ENCODE data around the gene ARHGAP15.

Gene ARHGAP15

DNA sequence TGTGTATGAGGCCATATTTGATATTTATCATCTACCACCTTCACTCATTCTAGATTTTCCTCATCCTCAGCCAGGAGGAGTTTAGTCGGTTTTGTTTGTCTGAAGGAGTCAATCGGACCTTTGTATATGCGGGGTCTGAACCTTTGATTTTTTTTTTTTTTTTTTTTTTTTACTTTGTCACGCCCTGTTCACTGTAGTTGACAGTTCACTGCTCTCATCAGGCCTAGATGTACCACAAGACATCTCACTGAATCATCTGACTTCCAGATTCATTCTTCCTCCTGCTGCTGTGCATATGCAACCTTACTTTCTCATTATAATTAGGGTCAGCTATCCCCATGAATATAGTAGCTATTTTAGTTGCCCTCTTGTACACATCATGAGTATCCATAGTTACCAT is 133.2 kb downstream of the ARHGAP15 start:
- no peak for DNase-seq (ENCODE audit: low spot score)

- DNase-seq (ENCODE audit: low spot score) = peak; percentile 1
These were observed 133.9 kb downstream of the ARHGAP15 start for GRCh38 chr2:143263066-143263625.

- no peak for DNase-seq (ENCODE audit: low spot score)
These were observed 135.6 kb downstream of the ARHGAP15 start for GRCh38 chr2:143264851-143265250.

DNA sequence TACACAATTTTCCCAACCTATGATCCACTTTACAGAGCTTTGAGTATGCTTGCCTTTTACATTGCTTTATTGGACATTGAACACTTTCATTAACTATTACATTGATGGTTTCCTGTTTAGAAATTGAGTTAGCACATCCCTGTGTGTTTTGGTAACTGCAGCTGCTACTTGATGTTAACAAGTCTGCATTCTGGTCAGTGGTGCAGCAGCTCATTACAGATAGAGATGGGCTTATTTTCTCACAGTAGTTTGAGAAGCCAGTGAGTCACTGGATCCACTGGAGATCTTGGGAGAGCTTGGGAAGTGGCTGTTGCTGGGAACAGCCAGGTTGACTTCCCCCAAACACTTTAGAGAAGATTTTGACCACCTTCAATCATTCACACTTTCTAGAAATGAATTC is 150.5 kb downstream of the ARHGAP15 start:
- DNase-seq (ENCODE audit: low spot score) = no peak

GRCh38 chr2:143280097-143280757 is 151.0 kb downstream of the ARHGAP15 start:
- DNase-seq (ENCODE audit: low spot score) = no peak

GRCh38 chr2:143282684-143283083 is 153.5 kb downstream of the ARHGAP15 start:
- no peak for DNase-seq (ENCODE audit: low spot score)

- DNase-seq (ENCODE audit: low spot score) = peak; percentile 61
These were observed 155.0 kb downstream of the ARHGAP15 start for GRCh38 chr2:143284087-143284675.

DNA sequence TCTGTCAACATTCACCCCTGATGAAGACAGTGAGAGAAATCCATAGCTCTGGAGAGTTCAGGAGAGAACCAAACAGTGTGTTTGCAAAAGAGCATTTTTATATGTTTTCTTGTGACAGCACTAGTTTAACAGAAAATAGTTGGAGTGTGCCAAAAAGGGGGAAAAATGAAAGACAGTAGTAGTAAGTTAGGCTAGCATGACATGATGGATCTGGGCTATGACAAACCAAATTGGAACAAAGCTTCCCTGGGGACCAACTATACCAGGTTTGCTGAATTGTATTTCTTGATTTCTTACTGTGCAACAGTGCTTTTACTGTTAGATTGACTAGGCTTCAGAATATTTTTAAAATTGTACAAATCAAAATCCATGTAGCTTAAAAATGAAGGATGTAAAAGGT is 159.8 kb downstream of the ARHGAP15 start:
- DNase-seq (ENCODE audit: low spot score) = no peak

- DNase-seq (ENCODE audit: low spot score) = no peak
These were observed 161.0 kb downstream of the ARHGAP15 start for GRCh38 chr2:143290221-143290620.

GRCh38 chr2:143294068-143294467 is 164.8 kb downstream of the ARHGAP15 start:
- no peak for DNase-seq (ENCODE audit: low spot score)

DNA sequence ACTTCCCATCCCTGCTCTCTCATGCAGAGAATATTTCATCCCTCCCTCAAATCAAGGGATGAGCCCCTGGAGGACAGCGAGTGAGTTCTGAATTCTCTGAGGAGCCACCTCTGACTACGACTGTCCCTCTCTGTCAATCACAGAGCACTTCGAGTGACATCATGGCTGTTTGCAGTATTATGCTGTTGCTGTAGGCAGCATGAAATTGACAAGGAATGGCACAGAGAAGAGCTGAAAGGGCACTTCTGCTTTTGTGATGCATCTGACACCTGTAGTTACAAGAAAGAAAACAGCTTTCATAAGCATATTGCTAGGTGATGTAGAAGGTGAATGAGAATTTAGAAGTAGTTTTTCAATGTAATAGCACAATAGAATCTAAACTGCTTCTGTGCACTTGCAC is 166.9 kb downstream of the ARHGAP15 start:
- DNase-seq (ENCODE audit: low spot score) = no peak

DNA sequence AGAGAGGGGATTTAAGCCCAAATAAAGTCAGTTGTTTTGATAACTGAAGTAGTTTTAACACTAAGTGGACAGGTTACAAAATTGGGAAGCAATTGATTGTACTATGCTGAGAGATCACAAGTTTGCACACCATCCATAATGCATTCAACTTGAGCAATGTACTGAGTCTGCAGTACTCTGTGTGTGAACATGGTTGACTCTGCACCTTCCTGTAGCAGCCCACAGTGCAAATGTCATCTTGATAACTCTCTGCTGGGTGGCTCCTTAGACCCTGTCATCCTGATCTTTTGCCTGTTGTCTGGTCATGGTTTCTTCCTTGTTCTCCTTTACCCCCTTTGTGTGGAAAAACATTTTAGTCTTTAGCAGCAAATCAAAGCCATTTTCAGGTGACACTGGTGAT is 168.0 kb downstream of the ARHGAP15 start:
- no peak for DNase-seq (ENCODE audit: low spot score)

- no peak for DNase-seq (ENCODE audit: low spot score)
These were observed 171.3 kb downstream of the ARHGAP15 start for GRCh38 chr2:143300536-143300935.

DNA sequence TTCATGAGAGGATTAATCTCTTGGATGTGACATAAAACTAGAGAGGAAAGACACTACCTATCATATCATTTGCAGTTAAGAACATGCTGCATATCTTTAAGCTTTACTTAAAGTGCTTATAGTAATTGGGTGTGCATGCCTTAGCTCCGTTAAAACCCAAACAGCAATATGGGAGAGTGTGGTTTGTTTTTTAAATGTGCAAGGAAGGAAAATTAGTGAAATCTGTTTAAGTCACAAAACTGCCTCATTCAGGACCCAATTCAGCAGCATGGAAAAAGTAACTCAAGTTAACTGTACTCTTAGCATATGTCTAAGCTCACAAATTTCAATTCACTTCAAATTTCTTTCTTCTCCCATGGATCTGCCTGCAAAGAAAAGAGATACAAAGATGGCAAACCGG is 182.2 kb downstream of the ARHGAP15 start:
- DNase-seq (ENCODE audit: low spot score) = no peak

- no peak for DNase-seq (ENCODE audit: low spot score)
These were observed 183.2 kb downstream of the ARHGAP15 start for GRCh38 chr2:143312441-143312840.

DNA sequence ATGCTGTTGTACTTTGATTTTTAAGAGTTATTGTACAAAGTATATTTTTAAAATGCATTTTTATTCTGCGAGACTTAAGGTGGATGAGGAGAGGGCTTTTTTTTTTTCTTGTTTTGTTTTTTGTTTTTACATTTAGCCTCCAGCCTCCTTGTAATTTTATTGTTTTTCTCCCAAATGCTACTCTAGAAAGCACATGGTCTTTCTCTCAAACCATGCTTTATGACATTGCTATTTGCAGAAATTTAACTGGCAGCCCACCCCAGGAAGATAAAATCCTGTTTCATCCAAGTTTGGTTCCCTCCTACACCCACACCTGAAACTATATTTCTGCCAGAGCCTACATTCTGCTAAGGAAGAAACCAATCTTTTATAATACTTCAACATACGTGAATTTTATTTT is 184.6 kb downstream of the ARHGAP15 start:
- DNase-seq (ENCODE audit: low spot score) = no peak

DNA sequence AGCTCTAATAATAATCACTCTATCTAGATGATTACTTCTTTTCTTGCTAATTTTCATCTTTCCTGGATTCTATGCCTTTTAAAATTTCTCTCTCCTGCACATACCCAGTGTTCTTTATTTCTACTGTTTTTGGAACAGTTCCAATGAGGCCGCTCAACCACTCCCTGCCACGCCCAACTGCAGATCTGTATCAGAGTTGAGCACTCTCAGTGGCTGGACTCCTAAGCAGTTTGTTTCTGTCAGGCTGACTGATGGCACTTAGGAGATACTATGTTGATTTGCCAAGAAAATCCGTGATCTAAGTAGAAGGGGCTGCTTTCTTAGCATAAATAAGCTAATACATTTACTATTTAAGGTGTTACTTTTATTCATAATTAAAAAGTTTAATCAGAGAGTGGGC is 192.8 kb downstream of the ARHGAP15 start:
- no peak for DNase-seq (ENCODE audit: low spot score)

GRCh38 chr2:143329288-143329687 is 200.1 kb downstream of the ARHGAP15 start:
- DNase-seq (ENCODE audit: low spot score) = no peak

GRCh38 chr2:143333168-143333791 is 204.1 kb downstream of the ARHGAP15 start:
- DNase-seq (ENCODE audit: low spot score) = no peak

DNA sequence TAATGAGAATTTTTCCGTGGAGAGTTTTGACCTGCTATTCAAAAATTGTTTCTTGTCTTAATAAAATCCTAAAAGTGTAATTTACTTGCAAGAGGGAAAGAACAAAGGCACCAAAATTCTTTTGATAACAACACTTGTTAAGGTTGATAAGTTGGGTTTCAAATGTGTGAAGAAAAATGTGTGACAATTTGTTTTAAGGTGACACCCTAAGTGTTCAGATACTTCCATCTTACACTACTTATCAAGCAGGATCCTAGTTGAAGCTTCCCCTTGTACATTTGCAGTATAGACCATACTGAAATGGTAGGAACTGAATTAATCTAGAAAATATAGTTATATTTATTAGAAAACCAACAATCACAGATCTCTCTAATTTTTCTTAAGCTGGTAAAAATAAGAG is 204.6 kb downstream of the ARHGAP15 start:
- no peak for DNase-seq (ENCODE audit: low spot score)

GRCh38 chr2:143334837-143335236 is 205.6 kb downstream of the ARHGAP15 start:
- no peak for DNase-seq (ENCODE audit: low spot score)

DNA sequence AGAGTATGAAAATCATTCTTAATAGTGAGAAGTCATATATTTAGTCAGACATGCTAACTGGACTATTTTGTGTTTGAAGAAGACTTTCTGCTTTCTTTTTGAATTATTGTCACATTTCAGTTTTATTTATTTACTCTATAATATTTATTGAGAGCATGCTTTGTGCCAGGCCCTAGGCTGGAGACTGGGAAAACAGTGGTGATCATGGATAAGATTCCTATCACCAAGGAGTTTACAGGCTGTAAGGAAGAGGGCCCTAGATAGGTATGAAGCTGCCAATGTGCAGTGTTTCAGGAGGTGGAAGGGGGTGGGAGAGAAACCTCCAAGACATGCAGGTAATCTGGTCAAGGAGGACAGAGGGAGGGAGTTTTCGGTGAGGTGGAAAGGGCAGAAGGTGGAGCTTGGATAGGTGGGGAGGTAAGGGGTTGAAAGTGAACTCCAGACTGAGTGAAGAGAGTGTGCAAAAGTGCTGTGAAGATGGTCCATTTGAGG is 207.5 kb downstream of the ARHGAP15 start:
- no peak for DNase-seq (ENCODE audit: low spot score)

- DNase-seq (ENCODE audit: low spot score) = no peak
These were observed 212.3 kb downstream of the ARHGAP15 start for GRCh38 chr2:143341478-143341877.
